GM12878 (cell line): ENCODE data around the gene CTNNA2. TPM values are rescaled to one million over a fixed set of nuclear protein-coding genes. Genes with fewer than 3 reads are reported as not detected.

ENCODE experiments used
- ATAC-seq: fragments of 200-7000 bp; cut with Tn5 transposase; 3 replicates; pipeline ENCODE4 v1.9.1; 2020; ENCODE audit warnings: mild to moderate bottlenecking, moderate library complexity
- BruUV-seq: library from RNA; stranded (reverse); fragments of 400-500 nt; replicated peaks from 2 replicates; lab custom pipeline; 2021; lab: Mats Ljungman, UMichigan
- CTCF ChIA-PET: fragments of 300-600 bp; sonication (Branson Sonifier 250); formaldehyde crosslinking; extraction: SDS; loops from one replicate; lab custom pipeline; 2021; ENCODE audit warnings: inconsistent platforms; lab: Yijun Ruan, JAX
- POLR2A ChIA-PET: fragments of 350-600 bp; formaldehyde crosslinking; extraction: SDS; loops from one replicate; lab custom pipeline; 2021; ENCODE audit warnings: inconsistent platforms; lab: Charles Lee
- RAD21 ChIA-PET: fragments of 300-600 bp; sonication (Branson Sonifier 250); formaldehyde crosslinking; loops from one replicate; lab custom pipeline; 2023; ENCODE audit warnings: antibody characterized with exemption; ENCODE audit not compliant: unreplicated experiment; lab: Charles Lee
- SMC1A ChIA-PET: fragments of 300-600 bp; sonication (Branson Sonifier 250); formaldehyde crosslinking; loops from one replicate; lab custom pipeline; 2023; ENCODE audit not compliant: unreplicated experiment, uncharacterized antibody; lab: Charles Lee
- DNase-seq: peaks from one replicate; pipeline ENCODE4 v3.0.0-alpha.2; 2011; ENCODE audit warnings: low read depth, low spot score
- FAIRE-seq: peaks from 3 replicates; lab custom pipeline; 2011; peaks lifted over from hg19 to GRCh38; lab: Jason Lieb, UNC
- H2AFZ ChIP-seq: 2 replicates; pipeline ENCODE4 v1.6.0; 2011; ENCODE audit warnings: low read depth, low read length, control low read depth; ENCODE audit not compliant: control insufficient read depth
- H3K27ac ChIP-seq: 2 replicates; pipeline ENCODE4 v1.5.1; 2011; ENCODE audit warnings: control low read depth; ENCODE audit not compliant: control insufficient read depth, insufficient read depth
- H3K27me3 ChIP-seq, 2 experiments: replicated peaks in 1 of 2; 2 replicates each; pipeline versions ENCODE4 v1.6.0 to v1.6.1; 2011; ENCODE audit warnings: low read length in 1 of 2; ENCODE audit not compliant: control insufficient read depth in 2 of 2, insufficient read depth in 2 of 2
- H3K36me3 ChIP-seq, 2 experiments: 2 replicates each; pipeline ENCODE4 v1.5.1; 2011; ENCODE audit warnings: low read length in 1 of 2; ENCODE audit not compliant: control insufficient read depth in 2 of 2, insufficient read depth in 2 of 2
- H3K4me1 ChIP-seq: 2 replicates; pipeline ENCODE4 v1.6.1; 2011; ENCODE audit warnings: mild to moderate bottlenecking, low read length, moderate library complexity, mixed read lengths; ENCODE audit not compliant: control insufficient read depth, insufficient read depth
- H3K4me2 ChIP-seq: 2 replicates; pipeline ENCODE4 v1.6.0; 2011; ENCODE audit warnings: control low read depth; ENCODE audit not compliant: control insufficient read depth, insufficient read depth
- H3K4me3 ChIP-seq: fragments of 200-600 bp; sonication (generic); 2 replicates; pipeline ENCODE4 v1.5.1; 2016
- H3K79me2 ChIP-seq: 2 replicates; pipeline ENCODE4 v1.6.0; 2011; ENCODE audit warnings: low read length; ENCODE audit not compliant: control insufficient read depth, insufficient read depth
- H3K9ac ChIP-seq: 2 replicates; pipeline ENCODE4 v1.8.0; 2011; ENCODE audit warnings: low read length, control low read depth, mixed read lengths; ENCODE audit not compliant: control insufficient read depth, insufficient read depth
- H3K9me3 ChIP-seq: replicated peaks from 3 replicates; pipeline ENCODE4 v1.5.1; 2011; ENCODE audit warnings: mild to moderate bottlenecking, low read length; ENCODE audit not compliant: control insufficient read depth, insufficient read depth
- H4K20me1 ChIP-seq: 2 replicates; pipeline ENCODE4 v1.6.0; 2011; ENCODE audit not compliant: control insufficient read depth, insufficient read depth
- CUX1 ChIP-seq: IDR thresholded peaks from 2 replicates; pipeline ENCODE4 v1.6.1; 2012; ENCODE audit warnings: improper control_type of control experiment, low read depth, low read length; ENCODE audit not compliant: insufficient replicate concordance
- FOXM1 ChIP-seq: IDR thresholded peaks from 2 replicates; pipeline ENCODE4 v1.6.1; 2012; ENCODE audit warnings: low read depth, mild to moderate bottlenecking, inconsistent platforms, low read length, moderate library complexity
- HSF1 ChIP-seq: fragments of 150-350 bp; IDR thresholded peaks from 2 replicates; pipeline ENCODE4 v1.6.1; 2014; ENCODE audit warnings: mild to moderate bottlenecking, low read depth, low read length
- IRF3 ChIP-seq: fragments of 450-650 bp; IDR thresholded peaks from 2 replicates; pipeline ENCODE4 v1.6.1; 2014; ENCODE audit warnings: mild to moderate bottlenecking
- JUND ChIP-seq: IDR thresholded peaks from 2 replicates; pipeline ENCODE4 v1.6.1; 2012; ENCODE audit warnings: low read depth, mild to moderate bottlenecking, low read length, improper control_type of control experiment, moderate library complexity
- KLF5 ChIP-seq: fragments of 450-650 bp; IDR thresholded peaks from 2 replicates; pipeline ENCODE4 v1.6.1; 2014; ENCODE audit warnings: mild to moderate bottlenecking; ENCODE audit not compliant: partially characterized antibody
- PKNOX1 ChIP-seq: fragments of 450-650 bp; IDR thresholded peaks from 2 replicates; pipeline ENCODE4 v1.6.1; 2016; ENCODE audit warnings: mild to moderate bottlenecking
- RFX5 ChIP-seq: IDR thresholded peaks from 2 replicates; pipeline ENCODE4 v1.6.1; 2011; ENCODE audit warnings: low read depth, low read length, improper control_type of control experiment
- RUNX3 ChIP-seq: IDR thresholded peaks from 2 replicates; pipeline ENCODE4 v1.6.1; 2012; ENCODE audit warnings: low read length, inconsistent platforms
- SIX5 ChIP-seq: IDR thresholded peaks from 2 replicates; pipeline ENCODE4 v1.6.1; 2011; ENCODE audit warnings: mild to moderate bottlenecking, low read depth, low read length, moderate library complexity; ENCODE audit not compliant: severe bottlenecking
- SMARCA5 ChIP-seq: fragments of 450-650 bp; IDR thresholded peaks from 2 replicates; pipeline ENCODE4 v1.6.1; 2017; ENCODE audit warnings: mild to moderate bottlenecking
- TCF7 ChIP-seq: IDR thresholded peaks from 2 replicates; pipeline ENCODE4 v1.6.1; 2014; ENCODE audit warnings: antibody characterized with exemption, borderline replicate concordance
- ZNF384 ChIP-seq: IDR thresholded peaks from 2 replicates; pipeline ENCODE4 v1.6.1; 2012; ENCODE audit warnings: low read depth, mild to moderate bottlenecking, low read length, improper control_type of control experiment, borderline replicate concordance
- ZNF622 ChIP-seq: fragments of 450-650 bp; IDR thresholded peaks from 2 replicates; pipeline ENCODE4 v1.6.1; 2017; ENCODE audit warnings: mild to moderate bottlenecking, inconsistent platforms
- WGBS: methylation state at CpG from one replicate; pipeline ENCODE4 v1.1.6; 2016; ENCODE audit warnings: low lambda C conversion rate; ENCODE audit not compliant: insufficient replicate concordance, insufficient coverage; ENCODE audit errors: missing lambda C conversion rate; 5-methylcytosine and 5-hydroxymethylcytosine counted together
- in situ Hi-C: fragments of 300-500 bp; cut with MboI; formaldehyde crosslinking; loops from 9 replicates; pipeline ENCODE4 v1.14.3; 2018; ENCODE audit warnings: mixed read lengths
- intact Hi-C: fragments of 100-400 bp; cut with micrococcal nuclease; formaldehyde crosslinking; loops from one replicate; pipeline ENCODE4 v1.14.2; 2022; ENCODE audit not compliant: unreplicated experiment
- polyA plus RNA-seq, 11 experiments: library from polyadenylated mRNA; depleted of rRNA in 4 of 11; unstranded in 6 of 11; stranded (reverse) in 5 of 11; fragments of >200 nt; fragmentation: Nextera tagmentation in 4 of 11; fragmentation: Illumina TruSeq in 1 of 11; extraction: Ambion mirVana in 4 of 11; extraction: Trizol in 1 of 11; gene quantifications; 1 replicate in 1 of 11; 2 replicates in 10 of 11; pipeline versions ENCODE4 v1.2.1 to v1.2.3, GENCODE V29; 2011 to 2016; ENCODE audit warnings: inconsistent platforms in 2 of 11, missing spikeins in 2 of 11, low read depth in 1 of 11
- total RNA-seq, 4 experiments: library from RNA; depleted of rRNA in 3 of 4; stranded (reverse); fragments of >200 nt in 3 of 4; fragmentation: Illumina TruSeq in 1 of 4; extraction: Trizol in 1 of 4; gene quantifications; 2 replicates each; pipeline versions ENCODE4 v1.2.1 to v1.2.3, GENCODE V29; 2013 to 2021
- TF ChIP-seq, protein P1 (sequence below): IDR thresholded peaks from 2 replicates; pipeline ENCODE4 v1.6.1; 2012; ENCODE audit warnings: low read depth, low read length, improper control_type of control experiment

CTNNA2 gene
- total and polyA plus RNA-seq, 10 of the 15 experiments (the other 5 are each of a cell fraction or from before 2014, with no cell fraction given), result 2.4 to 36.2 (median 6.6) TPM

GRCh38 chr2:79792090-79792489 is 279.2 kb downstream of the CTNNA2 start (continued):
- TF ChIP-seq CUX1 (no peak), HSF1 (no peak), ZNF622 (no peak), RFX5 (no peak)

DNA sequence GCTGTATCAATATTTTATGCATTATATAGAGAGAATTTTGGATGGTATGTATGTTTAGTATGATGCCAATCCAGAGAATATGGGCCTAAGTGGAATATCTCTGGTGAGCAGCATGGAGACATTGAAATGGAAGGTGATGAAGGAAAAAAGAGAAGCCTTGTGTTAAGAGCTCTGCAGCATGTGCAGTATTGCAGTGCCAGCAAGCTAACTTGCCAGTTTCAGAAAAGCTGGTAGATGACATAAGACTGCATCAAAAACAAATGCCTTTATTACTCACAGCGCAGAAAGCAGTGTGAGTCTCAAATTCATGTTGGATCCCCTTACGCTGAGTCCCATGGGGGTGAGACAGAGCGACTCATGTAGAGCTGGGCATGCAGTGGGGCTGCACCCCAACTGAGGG is 280.2 kb downstream of the CTNNA2 start:
- SMC1A ChIA-PET, result interaction anchor here (1.1 kb wide), 1 partner anchor 10 kb away, joined by 3 read pairs; no protein-coding TSS in a partner anchor
- no peaks in the 10 kb centered on the region for H3K79me2 ChIP-seq
- in situ Hi-C loops, result no loop called here
- H3K36me3 ChIP-seq, result no peaks in the 10 kb centered on the region
- no peak for DNase-seq
- no peaks in the 10 kb centered on the region for H3K4me1 ChIP-seq
- H3K9me3 ChIP-seq, result no peaks in the 10 kb centered on the region
- H3K9ac ChIP-seq, result no peak overlapping the region
- FAIRE-seq, result no peak
- CTCF ChIA-PET, result interaction anchor here (0.6 kb wide), 1 partner anchor 96 kb away, joined by 3 read pairs; no protein-coding TSS in a partner anchor
- RAD21 ChIA-PET, result no interaction called here
- no peak overlapping the region for H3K27ac ChIP-seq
- H3K4me2 ChIP-seq, result no peak overlapping the region
- no peak overlapping the region for H3K4me3 ChIP-seq
- 3% methylated on average over 3 of the region's 3 CpGs for WGBS
- no TSS peak for BruUV-seq
- H2AFZ ChIP-seq, result no peak overlapping the region
- H3K27me3 ChIP-seq, result no peaks in the 10 kb centered on the region
- POLR2A ChIA-PET, result no interaction called here
- no peak for ATAC-seq
- no peaks in the 10 kb centered on the region for H4K20me1 ChIP-seq
- intact Hi-C loops, result no loop called here
- TF ChIP-seq RUNX3, result no peak
- TF ChIP-seq IRF3, result no peak
- no peak for TF ChIP-seq TCF7
- no peak for TF ChIP-seq FOXM1
- TF ChIP-seq JUND, result no peak
- TF ChIP-seq PKNOX1, result no peak
- TF ChIP-seq, protein P1, sequence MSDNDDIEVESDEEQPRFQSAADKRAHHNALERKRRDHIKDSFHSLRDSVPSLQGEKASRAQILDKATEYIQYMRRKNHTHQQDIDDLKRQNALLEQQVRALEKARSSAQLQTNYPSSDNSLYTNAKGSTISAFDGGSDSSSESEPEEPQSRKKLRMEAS, result no peak
- TF ChIP-seq ZNF384, result no peak
- no peak for TF ChIP-seq KLF5
- no peak for TF ChIP-seq SIX5
- no peak for TF ChIP-seq SMARCA5
